Fibroblast of peridontal ligament (primary cell): ENCODE results near the gene DSN1.

Source experiments
- DNase-seq: peaks from one replicate; pipeline ENCODE4 v3.0.0-alpha.2; 2010; ENCODE audit errors: extremely low read depth

Gene DSN1

GRCh38 chr20:36796117-36796516 is 22.6 kb upstream of the DSN1 start:
- no peak for DNase-seq

DNA sequence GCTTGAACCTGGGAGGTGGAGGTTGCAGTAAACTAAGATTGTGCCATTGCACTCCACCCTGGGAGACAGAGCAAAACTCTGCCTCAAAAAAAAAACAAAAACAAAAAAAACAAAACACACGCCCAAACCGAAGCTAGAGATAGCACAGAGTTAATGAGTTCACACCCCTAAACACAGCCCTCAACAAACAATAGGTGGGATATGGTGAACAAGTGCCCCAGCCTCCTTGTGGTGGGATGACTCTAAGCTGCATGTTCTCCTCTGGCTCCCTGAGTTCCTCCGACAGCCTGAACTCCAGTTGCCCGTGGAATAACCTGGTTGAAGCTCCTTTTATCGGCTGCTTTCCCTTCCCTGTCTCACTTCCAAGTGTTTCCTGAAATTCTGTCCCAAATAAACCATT is 22.1 kb upstream of the DSN1 start:
- DNase-seq, result no peak

DNA sequence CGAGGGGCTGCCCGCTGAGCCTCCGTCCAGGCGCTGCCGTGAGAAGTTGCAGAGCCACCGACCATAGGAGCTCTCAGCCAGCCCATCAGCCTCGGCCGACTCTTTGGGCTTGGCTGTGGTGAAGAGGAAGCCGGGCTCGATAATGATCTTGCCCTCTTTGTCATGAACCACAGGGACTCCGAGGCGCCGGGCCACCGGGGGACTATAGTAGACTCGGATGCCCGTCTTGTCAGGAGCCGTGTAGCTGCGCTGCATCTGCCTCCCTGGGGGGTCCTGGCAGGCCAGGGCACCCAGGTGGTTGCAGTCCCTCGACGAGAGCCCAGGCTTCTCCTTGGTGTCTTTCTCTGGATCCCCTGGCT is 20.5 kb upstream of the DSN1 start:
- no peak for DNase-seq

DNA sequence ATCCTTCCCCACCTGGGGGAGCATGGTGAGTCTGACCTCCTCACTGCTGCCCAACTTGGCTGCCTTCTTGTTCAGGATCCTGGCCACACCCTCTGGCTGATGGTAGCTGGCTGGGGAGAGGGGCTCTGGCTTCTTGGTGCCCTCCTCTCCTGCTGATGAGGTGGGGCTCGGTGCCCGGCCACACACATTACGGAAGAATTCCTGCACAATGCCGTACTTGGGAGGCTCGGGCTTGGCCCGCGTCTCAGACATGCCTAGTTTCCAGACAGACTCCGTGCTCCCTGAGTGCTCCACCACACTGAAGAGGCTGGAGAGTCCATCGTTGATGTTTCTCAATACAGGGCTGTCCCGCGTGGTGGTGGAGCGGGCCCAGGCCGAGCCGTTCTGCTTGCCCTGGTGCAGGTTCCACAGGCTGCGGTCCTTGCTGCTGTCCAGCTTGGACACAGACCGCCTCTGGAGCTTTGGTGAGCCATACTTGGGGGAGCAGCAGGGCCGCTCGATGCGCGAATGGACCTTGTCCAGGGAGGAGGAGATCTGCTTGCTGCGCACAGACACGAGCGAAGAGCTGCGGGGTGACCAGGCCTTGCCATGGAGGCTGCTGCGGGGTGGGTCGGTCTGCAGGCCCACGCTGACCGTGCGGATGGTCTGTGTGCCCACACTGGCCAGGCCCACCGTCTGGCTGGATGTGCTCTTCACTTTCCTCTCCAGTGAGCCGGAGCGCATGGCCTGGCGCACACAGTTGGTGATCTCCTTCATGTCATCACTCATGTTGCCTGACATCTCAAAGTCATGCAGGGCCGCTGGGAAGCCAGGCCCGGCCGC is 19.9 kb upstream of the DSN1 start:
- no peak for DNase-seq

DNA sequence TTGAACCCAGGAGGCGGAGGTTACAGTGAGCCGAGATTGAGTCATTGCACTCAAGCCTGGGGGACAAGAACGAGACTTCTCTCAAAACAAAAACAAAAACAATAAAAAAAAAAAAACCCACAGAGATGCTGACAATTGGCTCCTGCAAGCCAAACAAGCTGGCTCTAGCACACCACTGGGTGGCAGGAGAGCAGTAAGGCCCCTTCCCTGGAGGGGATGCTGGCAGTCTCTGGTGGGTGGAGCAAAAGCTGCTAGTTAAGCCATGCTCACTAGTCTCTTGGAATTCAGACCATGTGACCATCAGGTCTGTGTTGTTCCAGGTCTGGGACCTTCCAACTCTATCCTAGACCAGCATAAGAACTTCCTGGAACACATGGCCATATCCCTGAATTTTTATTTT is 18.9 kb upstream of the DSN1 start:
- DNase-seq, result peak; percentile 67

DNA sequence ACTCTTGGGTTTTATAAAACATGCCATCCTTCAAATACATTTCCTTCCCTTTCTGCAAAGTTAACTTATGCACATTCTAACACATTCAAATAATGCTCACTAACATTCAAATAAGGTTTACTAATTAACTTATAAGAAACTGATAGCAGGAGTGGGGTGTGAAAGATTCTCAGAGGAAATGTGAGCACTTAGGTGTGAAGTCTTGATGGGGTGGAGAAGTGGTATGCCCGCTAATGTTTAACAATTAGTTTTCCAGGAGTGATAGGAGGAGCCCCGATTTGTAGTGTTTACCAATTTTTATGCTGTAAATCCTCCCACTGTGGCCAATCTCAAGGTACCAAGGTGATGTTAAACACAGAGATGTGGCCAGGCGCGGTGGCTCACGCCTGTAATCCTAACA is 18.3 kb upstream of the DSN1 start:
- DNase-seq, result no peak

- no peak for DNase-seq
Observed at GRCh38 chr20:36786663-36787062, 13.1 kb upstream of the DSN1 start.

GRCh38 chr20:36786246-36786645 is 12.7 kb upstream of the DSN1 start:
- no peak for DNase-seq

DNA sequence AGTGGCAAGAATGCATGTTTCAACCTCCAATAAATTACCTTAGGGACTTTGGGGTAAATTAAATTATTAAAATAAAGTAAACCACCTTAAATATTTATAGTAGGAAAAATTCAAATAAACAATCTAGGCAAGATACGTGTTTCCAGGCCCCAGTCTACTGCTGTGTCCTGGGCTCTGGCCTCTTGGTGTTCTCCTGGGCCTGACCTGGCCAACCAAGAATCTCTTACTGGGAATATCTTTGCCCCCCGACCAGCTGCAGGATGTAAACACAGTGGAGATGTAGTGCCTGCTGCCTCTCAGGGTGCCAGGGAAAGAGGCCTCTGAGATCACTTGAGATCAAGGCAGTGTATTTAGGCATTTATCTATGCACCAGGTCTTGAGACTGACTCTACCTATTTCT is 11.7 kb upstream of the DSN1 start:
- DNase-seq, result no peak

- DNase-seq, result no peak
Observed at GRCh38 chr20:36784900-36785299, 11.3 kb upstream of the DSN1 start.

DNA sequence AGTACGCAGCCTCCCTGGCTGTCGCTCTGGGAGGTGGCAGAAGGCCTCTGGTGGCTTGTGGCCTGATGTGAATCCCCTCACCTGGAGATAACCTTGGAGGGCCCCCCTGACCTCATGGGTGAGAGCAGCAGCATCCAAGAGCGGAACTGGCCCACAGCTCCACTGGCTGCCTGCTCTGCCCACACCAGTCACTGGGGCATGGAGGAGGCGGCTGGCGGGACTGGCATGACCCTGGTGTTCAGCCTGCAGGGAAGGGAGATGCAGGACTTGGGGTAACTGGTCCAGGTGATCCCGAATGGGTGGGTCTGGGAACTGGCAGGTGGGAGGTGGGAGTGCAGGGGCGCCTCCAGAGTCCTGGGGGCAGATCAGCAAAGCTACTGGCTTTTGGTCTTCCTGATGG is 10.6 kb upstream of the DSN1 start:
- no peak for DNase-seq

GRCh38 chr20:36779656-36780025 is 6.1 kb upstream of the DSN1 start:
- DNase-seq, result no peak

- DNase-seq, result no peak
Observed at GRCh38 chr20:36778831-36779655, 5.5 kb upstream of the DSN1 start.

DNA sequence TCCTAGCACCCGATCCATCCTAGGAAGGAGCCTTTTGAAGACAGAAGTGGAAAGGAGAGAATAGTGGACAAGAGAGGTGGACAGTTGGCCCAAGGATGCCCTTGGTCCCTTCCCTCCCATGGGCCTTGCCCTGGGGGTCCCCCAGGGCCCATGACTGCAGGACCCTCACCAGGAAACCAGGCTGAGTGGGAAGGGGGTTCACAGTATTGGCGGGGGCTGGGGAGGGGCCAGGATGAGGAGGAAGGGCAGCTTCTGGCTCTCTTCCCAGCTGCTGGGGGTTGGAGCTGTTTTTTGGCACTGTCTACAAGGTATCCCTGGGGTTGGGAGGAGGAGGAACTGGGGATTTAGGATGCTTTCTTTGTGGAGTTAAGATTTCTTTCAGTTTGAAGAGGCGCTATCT is 4.0 kb upstream of the DSN1 start:
- no peak for DNase-seq

- no peak for DNase-seq
Observed at GRCh38 chr20:36777167-36777566, 3.6 kb upstream of the DSN1 start.

GRCh38 chr20:36775826-36776225 is 2.3 kb upstream of the DSN1 start:
- no peak for DNase-seq

DNA sequence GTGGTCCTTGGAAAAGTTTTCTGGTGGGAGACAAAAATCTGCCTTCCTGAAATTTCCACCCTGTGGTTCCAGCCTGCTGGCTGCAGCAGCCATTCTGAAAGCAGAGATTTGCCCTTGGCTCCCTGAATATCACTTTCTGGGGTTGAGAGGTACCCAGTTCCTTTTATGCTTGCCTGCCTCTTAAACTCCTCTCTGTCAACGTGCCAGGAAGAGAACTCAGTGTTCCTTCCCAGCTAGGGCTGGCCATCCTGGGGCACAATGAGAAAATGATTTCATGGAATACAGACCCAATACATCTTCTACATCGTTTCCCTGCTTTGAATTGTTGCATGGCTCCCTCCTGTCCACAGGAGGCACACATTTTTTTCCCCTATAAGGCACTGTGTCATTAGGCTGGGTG is 1.6 kb upstream of the DSN1 start:
- no peak for DNase-seq

GRCh38 chr20:36773107-36773596 is 411 bp downstream of the DSN1 start:
- DNase-seq, result peak; percentile 15

DNA sequence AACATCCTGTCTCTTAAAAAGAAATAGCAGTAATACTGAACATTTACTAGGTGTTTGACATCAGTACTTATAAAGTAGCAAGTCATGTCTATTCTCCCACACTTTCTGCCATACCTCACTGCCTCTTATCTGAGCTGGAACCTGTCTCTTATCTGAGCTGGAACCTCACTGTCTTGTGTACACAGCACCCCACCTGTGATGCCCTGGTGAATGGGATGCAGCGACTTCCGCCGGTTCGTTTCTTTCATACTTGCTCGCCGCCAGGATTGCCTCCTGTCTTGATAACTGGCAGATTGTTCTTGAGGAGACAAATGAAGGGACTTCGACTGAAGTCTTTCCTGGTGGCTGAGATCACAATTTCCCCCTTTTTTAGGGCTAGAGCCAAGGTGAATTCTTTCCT is 2.9 kb downstream of the DSN1 start:
- no peak for DNase-seq

DNA sequence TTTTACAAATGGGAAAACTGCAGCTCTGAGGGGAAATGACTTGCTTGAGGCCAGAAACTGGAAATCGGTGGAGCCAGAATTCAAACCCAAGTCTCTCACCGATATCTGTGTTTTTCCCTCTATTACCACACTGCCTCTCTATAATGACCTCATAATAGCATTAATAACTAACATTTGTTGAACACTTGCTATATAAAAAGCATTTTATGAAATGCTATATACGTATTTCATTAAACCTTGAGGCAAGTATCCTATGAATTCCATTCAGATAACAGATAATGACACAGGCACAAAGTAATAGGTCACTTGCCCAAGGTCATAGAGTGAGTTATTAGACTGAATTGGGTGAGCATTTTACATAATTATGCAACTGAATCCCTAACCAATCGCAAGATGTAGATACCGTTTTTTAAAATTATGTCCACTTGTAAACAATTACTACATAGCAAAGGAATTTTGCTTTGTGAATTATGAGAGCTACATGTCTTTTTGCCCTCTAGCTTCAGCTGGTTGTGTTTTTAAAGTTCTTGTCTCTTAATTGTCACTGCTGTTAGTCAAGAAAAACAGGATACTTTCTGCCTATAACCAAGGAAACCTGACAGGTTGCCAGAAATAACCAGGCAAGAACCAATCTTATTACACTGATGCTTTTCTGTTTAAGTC is 4.7 kb downstream of the DSN1 start:
- peak; percentile 69 for DNase-seq

GRCh38 chr20:36761125-36761524 is 12.4 kb downstream of the DSN1 start:
- DNase-seq, result no peak

- DNase-seq, result no peak
Observed at GRCh38 chr20:36760647-36761046, 12.9 kb downstream of the DSN1 start.

- DNase-seq, result no peak
Observed at GRCh38 chr20:36758276-36758675, 15.3 kb downstream of the DSN1 start.
